Pons (tissue), 1 donor: ENCODE measurements around the gene NBDY.
"Not testable (repeated sequence)": the region's sequence is repeated elsewhere in the genome, so short reads cannot be mapped to it uniquely, and the experiment has no call there.

ENCODE experiments used
- DNase-seq: peaks from one replicate; pipeline ENCODE4 v3.0.0-alpha.2; 2016; ENCODE audit warnings: low spot score

The NBDY gene

DNA sequence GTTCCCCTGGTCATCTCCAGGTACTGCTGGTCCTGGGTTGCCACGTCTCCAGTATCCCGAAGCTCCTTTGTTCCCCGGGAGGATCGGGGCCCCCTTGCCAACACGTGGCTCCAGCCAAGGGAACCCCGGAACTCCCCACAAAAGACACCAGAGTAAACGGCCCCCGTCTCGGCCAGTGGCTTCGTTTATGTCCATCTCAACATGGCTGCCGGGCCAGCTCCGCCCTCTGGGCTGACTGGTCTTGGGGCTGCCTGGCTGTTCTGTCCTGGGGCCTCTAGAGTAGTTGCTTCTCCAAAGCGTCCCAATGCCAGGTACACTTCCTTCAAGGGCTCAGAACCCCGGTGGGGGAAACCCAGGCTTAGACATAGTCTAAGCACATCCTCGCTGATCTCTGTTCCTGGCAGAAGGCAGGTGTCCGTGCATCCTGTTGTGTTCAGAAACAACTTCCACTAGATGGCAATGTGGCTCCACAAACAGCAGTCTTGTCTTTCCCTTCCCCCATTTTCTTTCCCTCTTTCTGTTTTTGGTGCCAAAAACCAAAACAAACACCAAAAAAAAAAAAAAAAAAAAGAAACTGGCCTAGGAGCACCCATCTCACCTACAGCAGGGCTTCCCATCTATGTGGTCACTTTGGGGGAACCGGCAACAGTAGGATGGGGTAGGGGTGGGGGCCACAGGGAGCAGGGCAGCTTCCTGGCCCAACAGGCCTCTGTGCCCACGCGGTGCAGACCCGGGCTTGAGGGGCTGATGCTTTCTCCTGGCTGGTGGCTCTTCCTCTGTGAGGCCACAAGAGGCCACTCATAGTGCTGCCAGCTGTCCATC is 35.3 kb downstream of the NBDY start:
- peak; percentile 93 for DNase-seq

DNA sequence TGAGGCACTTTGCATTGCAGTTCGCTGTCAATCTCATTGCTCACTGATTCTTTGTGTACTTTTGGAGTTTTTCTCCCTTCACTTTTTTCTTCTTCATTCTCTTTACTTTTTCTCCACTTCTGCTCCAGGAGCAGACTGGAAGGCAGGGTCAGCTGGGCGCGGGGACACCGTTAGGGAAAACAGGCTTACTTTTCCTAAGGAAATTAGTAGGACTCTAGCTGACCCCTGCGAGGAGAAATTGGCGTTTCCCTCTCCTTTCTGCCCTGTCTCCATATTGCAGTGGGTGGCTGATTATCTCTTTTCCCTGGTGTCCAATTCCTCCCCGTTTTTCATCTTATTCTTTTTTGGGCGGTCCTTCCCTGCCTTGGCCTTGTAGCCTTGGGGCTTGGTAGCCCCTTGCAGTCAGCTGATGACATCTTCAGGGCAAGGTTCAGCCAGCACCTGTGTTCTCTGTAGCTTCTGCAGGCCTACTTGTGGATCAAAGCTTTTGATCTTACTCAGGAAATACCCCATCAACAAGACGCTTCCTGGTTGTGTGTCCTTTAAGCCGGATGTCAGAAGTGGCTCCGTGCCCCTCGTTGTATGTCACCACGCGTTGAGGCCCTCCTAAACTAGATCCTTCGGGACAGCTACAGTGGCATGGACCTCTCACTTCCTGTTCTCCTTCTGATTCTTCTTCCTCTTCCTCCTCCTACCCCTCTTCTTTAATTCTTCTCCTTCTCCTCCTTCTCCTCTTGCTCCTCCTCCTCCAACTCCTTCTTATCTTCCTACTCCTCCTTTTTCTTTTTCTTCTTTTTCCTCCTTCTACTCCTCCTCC is 36.1 kb downstream of the NBDY start:
- no peak for DNase-seq

DNA sequence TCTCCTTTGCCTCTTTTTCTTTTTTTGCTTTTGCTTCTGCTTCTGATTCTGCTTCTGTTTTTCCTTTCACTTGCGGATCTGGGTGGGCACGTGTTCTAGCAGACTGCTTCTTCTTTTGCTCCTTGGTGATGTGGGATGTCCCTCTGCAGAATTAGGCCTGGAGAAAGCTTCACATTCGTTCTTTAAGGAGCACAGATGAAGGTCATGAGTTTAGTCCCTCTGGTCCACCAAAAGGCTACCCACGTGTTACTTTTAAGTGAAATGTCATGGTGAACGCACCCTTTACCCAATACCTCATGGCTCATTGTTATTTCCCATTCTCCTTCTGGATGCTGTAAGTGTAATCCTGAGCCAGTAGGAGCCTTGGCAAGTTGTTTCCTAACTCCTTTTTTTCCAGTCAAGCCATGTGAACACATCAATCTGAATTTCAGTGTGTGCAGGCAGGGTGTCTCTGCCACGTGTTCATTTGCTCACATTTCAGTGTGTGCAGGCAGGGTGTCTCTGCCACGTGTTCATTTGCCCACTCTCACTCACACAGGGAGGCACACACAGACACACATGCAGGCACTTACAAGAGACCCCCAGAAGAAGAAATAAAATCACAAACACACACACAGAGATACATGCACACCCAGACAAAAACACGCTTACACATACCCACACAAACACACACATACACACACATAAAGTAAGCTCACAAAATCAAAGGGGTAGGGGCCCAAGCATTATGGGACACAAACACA is 36.9 kb downstream of the NBDY start:
- no peak for DNase-seq

DNA sequence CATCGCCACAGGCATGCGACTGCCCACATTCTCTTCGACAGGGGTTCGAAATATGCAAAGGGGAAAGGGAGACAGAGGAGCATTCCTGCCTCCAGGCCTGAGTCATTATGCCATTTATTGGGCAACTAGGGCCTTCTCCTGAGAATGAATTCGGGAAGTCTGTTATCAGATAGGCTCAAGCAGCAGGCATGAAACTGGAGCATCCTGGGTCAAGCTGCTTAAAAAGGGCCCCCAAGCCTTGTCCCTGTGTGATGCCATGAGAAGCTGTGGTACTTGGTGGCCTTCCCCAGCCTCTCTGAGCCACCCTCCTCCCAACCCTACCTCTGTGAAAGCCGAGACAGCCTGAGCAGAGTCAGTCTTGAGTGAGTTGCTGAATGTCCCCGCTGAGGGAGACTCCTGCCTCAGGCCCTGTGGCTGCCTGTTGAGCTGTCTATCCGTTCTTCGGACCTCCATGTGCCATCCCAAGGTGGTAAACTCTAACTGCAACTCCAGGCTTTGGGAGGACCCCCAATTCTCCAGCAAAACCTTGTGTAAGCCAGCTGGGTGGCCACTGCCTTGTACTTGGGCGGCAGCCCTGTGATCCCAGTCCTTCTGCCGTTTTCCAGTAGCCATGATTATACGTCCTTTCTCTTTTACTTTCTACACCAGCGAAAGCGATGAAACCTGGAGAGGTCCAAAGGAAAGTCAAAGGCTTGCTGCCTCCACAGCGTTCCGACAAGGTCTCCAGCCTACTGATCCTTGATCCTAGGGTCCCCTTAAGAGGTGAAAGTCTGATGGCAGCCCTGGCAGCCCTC is 37.7 kb downstream of the NBDY start:
- DNase-seq, result no peak

DNA sequence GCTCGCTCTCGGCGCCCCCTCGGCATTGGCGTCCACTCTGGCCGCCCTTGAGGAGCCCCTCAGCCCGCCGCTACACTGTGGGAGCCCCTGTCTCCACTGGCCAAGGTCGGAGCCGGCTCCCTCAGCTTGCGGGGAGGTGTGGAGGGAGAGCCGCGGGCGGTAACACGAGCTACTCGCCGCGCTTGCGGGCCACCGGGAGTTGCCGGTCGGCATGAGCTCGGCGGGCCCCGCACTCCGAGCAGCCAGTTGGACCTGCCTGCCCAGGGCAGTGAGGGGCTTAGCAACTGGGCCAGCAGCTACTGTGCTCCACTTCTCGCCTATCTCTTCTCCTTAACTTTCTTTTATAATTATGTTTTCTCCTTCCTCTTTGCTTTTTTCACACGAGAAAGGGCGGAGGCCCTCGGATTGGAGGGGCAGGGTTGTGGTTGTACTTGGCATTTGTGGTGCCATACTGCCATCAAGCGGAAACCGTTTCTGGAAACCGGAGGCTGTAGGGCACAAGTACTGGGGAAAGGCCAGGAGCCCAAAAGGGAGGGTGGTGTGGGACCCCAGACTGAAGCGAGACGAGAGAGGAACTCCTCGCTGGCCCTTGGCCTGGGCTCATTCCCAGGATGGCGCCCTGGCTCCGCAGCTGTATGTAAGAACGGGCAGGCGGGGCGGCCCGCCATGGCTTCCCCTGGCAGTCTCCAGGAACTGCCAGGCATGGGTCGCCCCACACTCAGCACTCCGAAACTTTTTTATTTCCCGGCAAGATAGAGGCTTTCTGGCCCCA is 38.5 kb downstream of the NBDY start:
- not testable (repeated sequence) for DNase-seq

DNA sequence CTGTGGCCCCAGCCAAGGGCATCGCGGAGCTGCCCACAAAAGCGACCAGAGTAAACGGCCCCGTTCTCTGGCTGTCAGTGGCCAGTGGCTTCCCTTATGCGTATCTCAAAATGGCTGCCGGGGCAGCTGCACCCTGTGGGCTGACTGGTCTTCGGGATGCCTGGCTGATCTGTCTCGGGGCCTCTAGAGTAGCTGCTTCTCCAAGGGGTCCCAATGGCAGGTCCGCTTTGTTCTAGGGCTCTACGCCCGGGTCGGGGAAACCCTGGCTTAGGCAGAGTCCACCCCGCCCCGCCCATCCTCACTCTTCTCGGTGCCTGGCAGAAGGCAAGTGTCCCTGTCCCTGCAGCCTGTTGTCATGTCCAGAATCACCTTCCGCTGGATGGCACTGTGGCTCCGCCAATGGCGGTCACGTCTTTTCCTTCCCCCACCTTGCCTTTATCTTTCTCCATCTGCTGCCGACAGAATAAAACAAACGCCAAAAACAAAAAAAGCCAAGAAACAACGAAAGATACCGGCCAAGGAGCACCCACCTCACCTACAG is 39.1 kb downstream of the NBDY start:
- DNase-seq, result not testable (repeated sequence)

DNA sequence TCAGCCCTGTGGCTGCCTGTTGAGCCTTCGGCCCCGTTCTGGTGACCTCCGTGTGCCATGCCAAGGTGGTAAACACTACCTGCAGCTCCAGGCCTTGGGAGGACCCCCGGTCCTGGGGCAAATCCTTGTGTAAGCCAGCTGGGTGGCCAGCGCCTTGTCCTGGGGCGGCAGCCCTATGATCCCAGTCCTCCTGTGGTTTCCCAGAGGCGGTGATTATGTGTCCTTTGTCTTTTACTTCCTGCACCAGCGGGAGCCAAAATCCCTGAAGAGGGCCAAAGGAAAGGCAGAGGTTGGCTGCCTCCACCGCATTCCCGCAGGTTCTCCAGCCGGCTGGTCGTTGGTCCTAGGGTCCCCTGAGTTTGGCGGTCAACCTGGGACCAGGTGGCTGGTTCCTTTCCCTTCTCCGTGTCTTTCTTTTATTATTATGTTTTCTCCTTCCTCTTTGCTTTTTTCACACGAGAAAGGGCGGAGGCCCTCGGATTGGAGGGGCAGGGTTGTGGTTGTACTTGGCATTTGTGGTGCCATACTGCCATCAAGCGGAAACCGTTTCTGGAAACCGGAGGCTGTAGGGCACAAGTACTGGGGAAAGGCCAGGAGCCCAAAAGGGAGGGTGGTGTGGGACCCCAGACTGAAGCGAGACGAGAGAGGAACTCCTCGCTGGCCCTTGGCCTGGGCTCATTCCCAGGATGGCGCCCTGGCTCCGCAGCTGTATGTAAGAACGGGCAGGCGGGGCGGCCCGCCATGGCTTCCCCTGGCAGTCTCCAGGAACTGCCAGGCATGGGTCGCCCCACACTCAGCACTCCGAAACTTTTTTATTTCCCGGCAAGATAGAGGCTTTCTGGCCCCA is 43.9 kb downstream of the NBDY start:
- not testable (repeated sequence) for DNase-seq

DNA sequence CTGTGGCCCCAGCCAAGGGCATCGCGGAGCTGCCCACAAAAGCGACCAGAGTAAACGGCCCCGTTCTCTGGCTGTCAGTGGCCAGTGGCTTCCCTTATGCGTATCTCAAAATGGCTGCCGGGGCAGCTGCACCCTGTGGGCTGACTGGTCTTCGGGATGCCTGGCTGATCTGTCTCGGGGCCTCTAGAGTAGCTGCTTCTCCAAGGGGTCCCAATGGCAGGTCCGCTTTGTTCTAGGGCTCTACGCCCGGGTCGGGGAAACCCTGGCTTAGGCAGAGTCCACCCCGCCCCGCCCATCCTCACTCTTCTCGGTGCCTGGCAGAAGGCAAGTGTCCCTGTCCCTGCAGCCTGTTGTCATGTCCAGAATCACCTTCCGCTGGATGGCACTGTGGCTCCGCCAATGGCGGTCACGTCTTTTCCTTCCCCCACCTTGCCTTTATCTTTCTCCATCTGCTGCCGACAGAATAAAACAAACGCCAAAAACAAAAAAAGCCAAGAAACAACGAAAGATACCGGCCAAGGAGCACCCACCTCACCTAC is 44.5 kb downstream of the NBDY start:
- not testable (repeated sequence) for DNase-seq

DNA sequence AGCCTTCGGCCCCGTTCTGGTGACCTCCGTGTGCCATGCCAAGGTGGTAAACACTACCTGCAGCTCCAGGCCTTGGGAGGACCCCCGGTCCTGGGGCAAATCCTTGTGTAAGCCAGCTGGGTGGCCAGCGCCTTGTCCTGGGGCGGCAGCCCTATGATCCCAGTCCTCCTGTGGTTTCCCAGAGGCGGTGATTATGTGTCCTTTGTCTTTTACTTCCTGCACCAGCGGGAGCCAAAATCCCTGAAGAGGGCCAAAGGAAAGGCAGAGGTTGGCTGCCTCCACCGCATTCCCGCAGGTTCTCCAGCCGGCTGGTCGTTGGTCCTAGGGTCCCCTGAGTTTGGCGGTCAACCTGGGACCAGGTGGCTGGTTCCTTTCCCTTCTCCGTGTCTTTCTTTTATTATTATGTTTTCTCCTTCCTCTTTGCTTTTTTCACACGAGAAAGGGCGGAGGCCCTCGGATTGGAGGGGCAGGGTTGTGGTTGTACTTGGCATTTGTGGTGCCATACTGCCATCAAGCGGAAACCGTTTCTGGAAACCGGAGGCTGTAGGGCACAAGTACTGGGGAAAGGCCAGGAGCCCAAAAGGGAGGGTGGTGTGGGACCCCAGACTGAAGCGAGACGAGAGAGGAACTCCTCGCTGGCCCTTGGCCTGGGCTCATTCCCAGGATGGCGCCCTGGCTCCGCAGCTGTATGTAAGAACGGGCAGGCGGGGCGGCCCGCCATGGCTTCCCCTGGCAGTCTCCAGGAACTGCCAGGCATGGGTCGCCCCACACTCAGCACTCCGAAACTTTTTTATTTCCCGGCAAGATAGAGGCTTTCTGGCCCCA is 49.3 kb downstream of the NBDY start:
- DNase-seq, result not testable (repeated sequence)

DNA sequence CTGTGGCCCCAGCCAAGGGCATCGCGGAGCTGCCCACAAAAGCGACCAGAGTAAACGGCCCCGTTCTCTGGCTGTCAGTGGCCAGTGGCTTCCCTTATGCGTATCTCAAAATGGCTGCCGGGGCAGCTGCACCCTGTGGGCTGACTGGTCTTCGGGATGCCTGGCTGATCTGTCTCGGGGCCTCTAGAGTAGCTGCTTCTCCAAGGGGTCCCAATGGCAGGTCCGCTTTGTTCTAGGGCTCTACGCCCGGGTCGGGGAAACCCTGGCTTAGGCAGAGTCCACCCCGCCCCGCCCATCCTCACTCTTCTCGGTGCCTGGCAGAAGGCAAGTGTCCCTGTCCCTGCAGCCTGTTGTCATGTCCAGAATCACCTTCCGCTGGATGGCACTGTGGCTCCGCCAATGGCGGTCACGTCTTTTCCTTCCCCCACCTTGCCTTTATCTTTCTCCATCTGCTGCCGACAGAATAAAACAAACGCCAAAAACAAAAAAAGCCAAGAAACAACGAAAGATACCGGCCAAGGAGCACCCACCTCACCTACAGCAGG is 50.0 kb downstream of the NBDY start:
- DNase-seq, result not testable (repeated sequence)

DNA sequence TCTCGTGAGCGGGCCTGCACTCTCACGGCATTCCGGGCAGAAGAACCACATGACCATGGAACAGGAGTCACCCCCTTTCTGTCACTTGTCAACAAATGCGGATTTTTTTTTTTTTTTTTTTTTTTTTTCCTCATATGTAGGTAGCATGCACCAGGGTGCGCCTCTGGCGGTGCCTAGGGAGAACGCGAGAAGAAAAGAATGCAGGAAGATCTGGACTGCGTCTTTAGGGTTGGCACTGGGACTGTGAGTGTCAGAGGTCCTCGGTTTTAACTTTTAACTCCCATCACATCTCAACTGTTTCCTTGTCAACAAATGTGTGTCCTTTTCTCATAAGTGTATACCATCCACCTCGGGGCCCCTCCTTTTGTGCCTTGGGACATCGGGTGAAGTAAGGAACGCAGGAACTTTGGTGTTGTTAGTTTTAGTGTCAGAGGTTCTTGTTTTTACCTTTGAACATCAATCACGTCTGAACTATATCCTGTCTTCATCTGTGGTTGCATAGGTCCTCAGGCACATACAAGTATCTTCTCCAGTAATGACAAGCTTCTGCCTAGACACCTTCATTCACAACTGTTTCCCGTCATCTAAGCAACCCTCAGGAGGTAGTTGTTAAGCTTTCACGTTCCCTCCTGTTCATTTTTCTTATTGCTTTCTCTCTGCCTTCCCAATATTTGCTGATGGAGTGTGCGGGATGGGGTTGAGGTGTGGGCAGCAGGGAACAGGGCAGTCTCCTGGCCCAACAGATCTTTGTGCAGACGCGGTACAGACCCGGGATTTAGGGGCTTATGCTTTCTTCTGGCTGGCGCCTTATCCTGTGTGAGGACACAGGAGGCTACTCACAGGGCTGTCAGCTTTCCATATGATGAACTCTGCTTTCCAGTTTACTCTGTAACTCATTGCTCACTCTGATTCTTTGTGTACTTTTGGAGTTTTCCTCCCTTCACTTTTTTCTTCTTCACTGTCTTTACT is 51.9 kb downstream of the NBDY start:
- not testable (repeated sequence) for DNase-seq

DNA sequence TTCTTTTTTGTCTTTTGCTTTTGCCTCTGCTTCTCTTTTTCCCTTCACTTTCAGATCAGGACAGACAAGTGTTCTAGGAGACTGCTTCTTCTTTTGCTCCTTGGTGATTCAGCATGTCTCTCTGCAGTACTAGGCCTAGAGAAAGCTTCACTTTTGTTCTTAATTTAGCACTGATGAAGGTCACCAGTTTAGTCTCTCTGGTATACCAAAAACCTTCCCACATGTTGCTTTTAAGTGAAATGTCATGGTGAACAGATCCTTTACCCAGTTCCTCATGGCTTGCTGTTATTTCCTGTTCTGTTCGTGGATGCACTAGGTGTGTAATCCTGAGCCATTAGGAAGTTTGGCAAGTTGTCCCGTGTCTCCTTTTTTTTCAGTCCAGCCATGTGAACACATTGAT is 53.3 kb downstream of the NBDY start:
- no peak for DNase-seq

DNA sequence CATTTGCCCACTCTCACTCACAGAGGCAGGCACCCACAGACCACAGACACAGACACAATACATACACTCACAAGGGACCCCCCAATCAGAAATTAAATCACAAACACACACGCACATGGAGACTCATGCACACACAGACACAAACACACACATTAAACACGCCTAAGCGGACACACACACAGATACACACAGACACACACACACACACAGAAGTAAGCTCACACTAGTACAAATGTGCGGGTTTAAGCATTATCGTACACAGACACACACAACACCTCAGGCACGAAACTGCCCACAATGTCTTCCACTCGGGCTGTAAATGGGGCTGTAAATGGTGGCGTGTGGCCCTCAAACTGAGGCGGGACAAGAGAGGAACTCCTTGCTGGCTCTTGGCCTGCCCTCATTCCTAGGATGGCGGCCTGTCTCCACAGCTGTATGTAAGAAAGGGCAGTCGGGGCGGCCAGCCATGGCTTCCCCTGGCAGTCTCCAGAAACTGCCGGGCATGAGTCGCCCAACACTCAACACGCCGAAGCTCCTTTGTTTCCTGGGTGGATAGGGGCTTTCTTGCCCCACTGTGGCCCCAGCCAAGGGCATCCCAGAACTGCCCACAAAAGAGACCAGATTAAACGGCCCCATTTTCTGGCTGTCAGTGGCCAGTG is 53.9 kb downstream of the NBDY start:
- no peak for DNase-seq

DNA sequence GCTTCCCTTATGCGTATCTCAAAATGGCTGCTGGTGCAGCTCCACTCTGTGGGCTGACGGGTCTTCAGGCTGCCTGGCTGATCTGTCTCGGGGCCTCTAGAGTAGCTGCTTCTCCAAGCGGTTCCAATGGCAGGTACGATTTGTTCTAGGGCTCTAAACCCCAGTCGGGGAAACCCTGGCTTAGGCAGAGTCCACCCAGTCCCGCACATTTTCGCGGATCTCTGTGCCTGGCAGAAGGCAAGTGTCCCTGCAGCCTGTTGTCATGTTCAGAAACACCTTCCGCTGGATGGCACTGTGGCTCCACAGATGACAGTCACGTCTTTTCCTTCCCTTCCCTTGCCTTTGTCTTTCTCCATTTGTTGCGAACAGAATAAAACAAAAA is 54.4 kb downstream of the NBDY start:
- DNase-seq, result peak; percentile 84

DNA sequence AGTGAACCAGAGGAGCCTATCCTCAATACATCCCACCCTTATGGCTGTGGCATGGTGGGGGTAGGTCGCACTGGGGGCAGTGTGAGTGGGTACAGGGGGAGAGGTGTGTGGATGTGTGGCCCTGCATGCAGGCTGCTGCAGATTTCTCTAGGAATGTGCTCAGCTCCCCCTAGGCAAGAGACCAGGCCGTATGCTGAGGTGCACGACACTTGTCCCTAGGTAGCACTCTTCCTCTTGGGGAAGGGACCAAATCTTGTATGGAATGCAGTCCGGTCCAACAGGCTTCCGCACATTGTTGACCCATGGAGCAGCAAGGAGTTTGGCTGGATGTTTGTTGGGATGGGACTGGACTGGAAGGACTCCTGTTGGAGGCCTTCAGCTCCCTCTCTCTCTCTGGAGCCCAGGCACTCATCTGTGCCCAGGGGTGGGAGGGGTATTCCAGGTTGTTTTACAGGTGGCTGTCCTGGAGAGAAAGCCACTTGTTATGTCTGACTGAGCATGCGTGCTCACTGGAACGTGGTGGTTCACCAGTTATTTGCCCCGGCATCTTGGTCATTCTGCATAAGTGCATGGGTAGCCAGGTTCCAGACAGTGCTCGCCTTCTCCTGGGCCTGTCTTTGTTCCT is 55.1 kb downstream of the NBDY start:
- no peak for DNase-seq

DNA sequence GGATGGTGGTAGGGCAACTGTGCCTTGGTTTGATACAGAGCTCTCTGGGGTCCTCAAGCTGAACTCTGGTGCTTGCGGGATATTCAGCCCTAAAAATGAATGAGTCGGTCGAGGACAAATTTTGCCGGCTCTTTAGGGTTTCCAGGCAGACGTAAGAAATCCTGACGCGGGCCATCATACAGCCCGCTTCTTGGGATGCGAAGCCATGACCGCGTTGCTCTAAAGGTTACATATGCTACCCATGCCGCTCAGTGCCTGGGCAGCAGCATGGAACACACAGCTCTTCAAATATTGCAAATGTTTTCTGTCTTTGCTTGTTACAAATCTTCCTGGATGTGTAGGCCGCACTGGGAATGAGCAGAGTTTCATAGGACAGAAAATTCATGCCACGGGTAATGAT is 55.6 kb downstream of the NBDY start:
- DNase-seq, result no peak
